Glutamatergic neuron (in vitro differentiated cells): ENCODE data around the gene USP5. TPM values are rescaled to one million over a fixed set of nuclear protein-coding genes. Genes with fewer than 3 reads are reported as not detected.
"Not testable (repeated sequence)": the region's sequence is repeated elsewhere in the genome, so short reads cannot be mapped to it uniquely, and the experiment has no call there.

Experiments
- DNase-seq: peaks from one replicate; pipeline ENCODE4 v3.0.0; 2022
- H3K27ac Mint-ChIP-seq: one replicate; pipeline ENCODE4 v1.8.0; 2020; ENCODE audit warnings: mild to moderate bottlenecking, mixed read lengths, inconsistent platforms; ENCODE audit not compliant: unreplicated experiment
- H3K27me3 Mint-ChIP-seq: one replicate; pipeline ENCODE4 v1.8.0; 2020; ENCODE audit warnings: mild to moderate bottlenecking, moderate library complexity, mixed read lengths, inconsistent platforms; ENCODE audit not compliant: unreplicated experiment
- H3K36me3 Mint-ChIP-seq: one replicate; pipeline ENCODE4 v1.8.0; 2020; ENCODE audit warnings: mild to moderate bottlenecking, mixed read lengths, inconsistent platforms; ENCODE audit not compliant: unreplicated experiment
- H3K4me1 Mint-ChIP-seq: one replicate; pipeline ENCODE4 v1.8.0; 2020; ENCODE audit warnings: mild to moderate bottlenecking, low read depth, mixed read lengths, inconsistent platforms; ENCODE audit not compliant: unreplicated experiment
- H3K4me3 Mint-ChIP-seq: one replicate; pipeline ENCODE4 v1.8.0; 2020; ENCODE audit warnings: mild to moderate bottlenecking, mixed read lengths, inconsistent platforms; ENCODE audit not compliant: unreplicated experiment
- H3K9me3 Mint-ChIP-seq: one replicate; pipeline ENCODE4 v1.8.0; 2020; ENCODE audit warnings: mild to moderate bottlenecking, moderate library complexity, mixed read lengths, inconsistent platforms; ENCODE audit not compliant: unreplicated experiment
- CTCF ChIP-seq: fragments of 200-600 bp; sonication (generic); IDR thresholded peaks from one replicate; pipeline ENCODE4 v1.5.0; 2021; ENCODE audit not compliant: partially characterized antibody, unreplicated experiment
- total RNA-seq: library from RNA; stranded (reverse); fragmentation: NEBNext Ultra II Directional; extraction: Animal tissue kit (Norgen Biotek cat#: 25700); gene quantifications from one replicate; pipeline ENCODE4 v1.2.1, GENCODE V29; 2021; ENCODE audit not compliant: unreplicated experiment

USP5 gene
- total RNA-seq, 1 donor from 2014 or later = 141 TPM

GRCh38 chr12:6872073-6873048 lies 20.4 kb downstream of the USP5 start:
- peak overlapping the region; percentile 89 for H3K4me3 Mint-ChIP-seq
- H3K36me3 Mint-ChIP-seq = no peaks in the 10 kb centered on the region
- H3K9me3 Mint-ChIP-seq = peaks cover 23% of the 10 kb centered on the region
- peaks cover 17% of the 10 kb centered on the region for H3K27me3 Mint-ChIP-seq
- DNase-seq = peak; percentile 92
- peak overlapping the region; percentile 78 for H3K27ac Mint-ChIP-seq
- peaks cover 20% of the 10 kb centered on the region for H3K4me1 Mint-ChIP-seq
- TF ChIP-seq CTCF = peak; percentile 87

GRCh38 chr12:6873094-6874014 lies 21.4 kb downstream of the USP5 start, which contains the start of gene SPSB2:
Gene SPSB2, minus strand, starts transcription at chr12:6873303. Its CDS starts 402 bp downstream, at chr12:6872901.
- H3K9me3 Mint-ChIP-seq = peaks cover 23% of the 10 kb centered on the region
- no peaks in the 10 kb centered on the region for H3K36me3 Mint-ChIP-seq
- no peak for TF ChIP-seq CTCF
- peak within 1 kb of the TSS; percentile 84 for H3K27ac Mint-ChIP-seq
- DNase-seq = peak; percentile 100
- H3K27me3 Mint-ChIP-seq = peaks cover 16% of the 10 kb centered on the region
- H3K4me1 Mint-ChIP-seq = peaks cover 20% of the 10 kb centered on the region
- H3K4me3 Mint-ChIP-seq = peak within 1 kb of the TSS; percentile 89

GRCh38 chr12:6874015-6874368 lies 22.0 kb downstream of the USP5 start:
- Mint-ChIP-seq H3K9me3 (peaks cover 17% of the 10 kb centered on the region), H3K4me3 (peak overlapping the region; percentile 88), H3K27me3 (peaks cover 12% of the 10 kb centered on the region), H3K4me1 (peaks cover 16% of the 10 kb centered on the region), H3K27ac (peak overlapping the region; percentile 84)
- not testable (repeated sequence) for DNase-seq, H3K36me3 Mint-ChIP-seq

- not testable (repeated sequence) for H3K4me3 Mint-ChIP-seq, H3K36me3 Mint-ChIP-seq, H3K9me3 Mint-ChIP-seq, H3K27me3 Mint-ChIP-seq, H3K27ac Mint-ChIP-seq, H3K4me1 Mint-ChIP-seq, DNase-seq
Measured at GRCh38 chr12:6879824-6880223, 27.9 kb downstream of the USP5 start.

GRCh38 chr12:6883252-6883651 lies 31.3 kb downstream of the USP5 start:
- no peak for DNase-seq
- H3K4me3 Mint-ChIP-seq = no peak overlapping the region
- peaks cover 4% of the 10 kb centered on the region for H3K4me1 Mint-ChIP-seq
- H3K36me3 Mint-ChIP-seq = no peaks in the 10 kb centered on the region
- H3K27me3 Mint-ChIP-seq = no peaks in the 10 kb centered on the region
- peaks cover 2% of the 10 kb centered on the region for H3K9me3 Mint-ChIP-seq
- no peak for TF ChIP-seq CTCF
- no peak overlapping the region for H3K27ac Mint-ChIP-seq
